GM18868 (cell line): ENCODE measurements around the gene LRRC38.
"Not testable (repeated sequence)": the region's sequence is repeated elsewhere in the genome, so short reads cannot be mapped to it uniquely, and the experiment has no call there.

Experiments
- ATAC-seq: cut with Tn5 transposase; IDR thresholded peaks from one replicate; pipeline ENCODE4 v1.9.1; 2021; ENCODE audit warnings: mild to moderate bottlenecking, moderate library complexity; ENCODE audit not compliant: unreplicated experiment

LRRC38 gene

DNA sequence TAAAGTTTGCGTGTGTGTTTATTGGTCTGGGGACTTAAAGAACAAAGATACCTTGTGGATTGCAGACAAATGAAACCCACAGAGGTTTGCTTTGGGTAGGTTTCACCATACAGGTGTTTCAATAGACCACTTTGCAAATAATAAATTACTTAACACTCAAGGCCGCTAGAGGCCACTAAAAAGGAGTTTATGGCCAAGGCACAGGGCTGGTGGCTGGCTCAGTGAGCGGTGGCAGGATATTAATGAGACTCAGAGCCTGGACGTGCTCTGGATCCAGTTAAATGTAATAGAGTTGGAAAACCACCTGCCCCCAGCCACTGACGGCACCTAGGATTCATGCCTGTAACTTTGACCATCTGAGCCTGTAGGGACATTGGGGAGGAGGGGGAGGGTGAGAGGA, 44.5 kb downstream of the LRRC38 start:
- ATAC-seq = no peak

DNA sequence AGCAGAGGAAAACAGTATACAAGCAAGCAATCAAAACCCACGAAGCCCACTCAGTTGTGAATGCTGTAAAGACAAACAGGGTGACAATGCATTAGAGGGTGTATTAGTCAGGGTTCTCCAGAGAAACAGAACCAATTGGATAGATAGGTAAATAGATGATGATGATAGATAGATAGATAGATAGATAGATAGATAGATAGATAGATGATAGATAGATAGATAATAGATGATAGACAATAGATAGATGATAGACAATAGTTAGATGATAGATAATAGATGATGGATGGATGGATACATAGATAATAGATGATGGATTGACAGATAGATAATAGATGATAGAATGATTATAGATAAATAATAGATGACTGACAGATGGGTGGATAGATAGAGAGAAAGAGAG, 48.3 kb downstream of the LRRC38 start:
- no peak for ATAC-seq

DNA sequence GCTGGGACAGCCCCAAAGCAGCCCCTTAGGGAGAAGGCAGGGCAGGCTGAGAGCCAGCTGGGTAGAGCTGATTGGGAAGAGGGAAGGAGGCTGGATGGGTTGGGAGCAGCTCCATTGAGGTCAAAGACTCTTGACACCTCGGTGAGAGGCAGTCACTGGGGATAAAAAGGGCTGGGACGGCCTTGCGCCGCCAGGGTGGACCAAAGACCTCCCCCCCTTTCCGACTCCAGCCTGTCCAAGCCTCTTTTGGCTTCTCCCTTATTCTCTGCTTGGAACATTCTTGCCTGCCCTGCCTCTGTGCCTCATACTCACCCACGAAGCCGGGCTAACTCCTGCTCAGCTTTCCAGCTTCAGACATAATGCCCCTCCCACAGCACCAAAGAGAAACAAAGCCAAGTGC, 51.1 kb downstream of the LRRC38 start:
- ATAC-seq = no peak

DNA sequence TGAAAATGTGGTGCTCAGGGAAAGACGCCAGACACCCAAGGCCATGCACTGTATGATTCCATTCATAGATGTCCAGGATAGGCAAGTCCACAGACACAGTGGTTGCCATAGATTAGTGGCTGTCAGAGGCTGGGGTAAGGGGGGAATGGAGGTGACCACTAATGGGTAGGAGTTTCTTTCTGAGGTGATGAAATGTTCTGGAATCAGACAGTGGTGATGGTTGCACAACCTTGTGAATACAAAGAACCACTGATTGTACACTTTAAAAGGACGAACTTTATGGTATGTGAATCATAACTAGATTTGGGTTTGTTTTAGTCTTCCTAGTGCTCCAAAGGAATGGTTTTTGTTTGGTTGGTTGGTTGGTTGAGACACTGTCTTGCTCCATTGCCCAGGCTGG, 51.8 kb downstream of the LRRC38 start:
- ATAC-seq = no peak

DNA sequence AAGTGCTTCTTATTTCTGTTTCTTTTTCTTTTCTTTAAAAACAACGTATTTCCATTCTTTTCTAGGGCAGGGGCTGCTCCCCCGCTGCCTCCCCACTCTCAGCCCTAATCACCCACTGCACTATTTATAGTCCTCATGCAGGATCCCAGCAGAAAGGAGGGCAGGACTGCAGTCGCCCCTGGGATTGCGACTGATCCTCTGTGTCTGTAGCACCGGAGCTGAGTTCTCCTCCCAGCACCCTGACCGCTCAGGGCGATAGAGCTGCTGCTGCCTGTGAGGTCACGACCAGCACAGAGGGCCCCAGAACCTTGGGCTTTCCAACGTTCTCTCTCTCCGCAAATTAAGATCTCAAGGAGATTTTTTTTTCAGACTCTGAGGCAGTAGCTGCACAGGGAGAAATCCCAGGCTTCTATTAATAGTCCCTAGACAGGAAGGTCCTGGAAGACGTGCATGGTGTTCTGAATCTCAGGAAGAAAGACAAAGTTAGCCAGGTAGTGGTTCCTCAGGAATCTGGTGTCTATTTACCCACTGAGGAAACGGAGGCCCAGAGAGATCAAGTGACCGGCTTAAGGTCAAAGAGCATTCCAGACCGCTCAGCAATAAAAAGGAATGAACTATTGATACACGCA, 56.8 kb downstream of the LRRC38 start:
- no peak for ATAC-seq

DNA sequence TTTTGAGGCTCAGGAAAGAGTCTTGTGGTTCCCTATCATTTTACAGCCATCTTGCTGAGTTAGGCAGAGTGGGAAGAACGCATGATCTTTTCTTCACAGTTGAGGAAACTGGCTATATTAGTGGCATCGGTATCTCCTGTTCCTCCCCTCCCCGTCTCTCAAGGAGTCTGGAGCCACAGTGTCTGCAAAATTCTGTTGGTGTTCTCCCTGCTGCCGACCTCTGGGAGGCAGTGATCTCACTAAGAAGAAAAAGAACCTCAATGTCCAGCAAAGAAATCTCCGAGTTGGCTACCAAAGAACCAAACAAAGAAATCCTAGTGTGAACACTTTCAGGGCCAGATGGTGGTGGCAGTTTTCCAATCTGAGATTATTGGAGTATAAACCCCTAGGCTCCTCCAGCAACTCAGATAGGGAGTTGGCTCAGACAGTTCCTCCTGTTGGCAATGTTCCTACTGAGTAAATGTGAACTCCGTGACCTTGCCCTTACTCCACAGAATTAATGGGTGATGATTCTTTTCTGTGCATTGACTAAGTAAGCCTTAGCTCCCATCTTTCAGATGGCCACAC, 62.3 kb downstream of the LRRC38 start:
- ATAC-seq = no peak

DNA sequence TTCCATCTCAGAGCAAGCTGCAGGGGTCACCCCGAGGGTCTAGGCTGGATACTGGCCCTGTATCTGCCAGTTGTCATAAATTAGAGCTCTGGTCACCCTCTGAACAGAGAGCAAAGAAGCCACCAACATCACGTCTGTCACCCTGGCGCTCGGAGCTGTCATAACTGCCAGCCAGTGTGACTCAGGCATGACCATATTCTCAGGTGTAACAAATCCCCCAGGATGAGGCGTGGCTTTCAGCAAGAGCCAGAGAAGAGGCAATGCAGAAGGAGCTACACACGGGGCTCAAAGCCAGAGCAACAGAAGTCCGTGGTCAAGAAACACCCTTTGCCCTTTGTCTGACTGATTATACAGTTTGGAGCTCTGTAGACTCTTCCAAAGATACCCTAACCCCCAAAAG, 63.6 kb downstream of the LRRC38 start:
- no peak for ATAC-seq

DNA sequence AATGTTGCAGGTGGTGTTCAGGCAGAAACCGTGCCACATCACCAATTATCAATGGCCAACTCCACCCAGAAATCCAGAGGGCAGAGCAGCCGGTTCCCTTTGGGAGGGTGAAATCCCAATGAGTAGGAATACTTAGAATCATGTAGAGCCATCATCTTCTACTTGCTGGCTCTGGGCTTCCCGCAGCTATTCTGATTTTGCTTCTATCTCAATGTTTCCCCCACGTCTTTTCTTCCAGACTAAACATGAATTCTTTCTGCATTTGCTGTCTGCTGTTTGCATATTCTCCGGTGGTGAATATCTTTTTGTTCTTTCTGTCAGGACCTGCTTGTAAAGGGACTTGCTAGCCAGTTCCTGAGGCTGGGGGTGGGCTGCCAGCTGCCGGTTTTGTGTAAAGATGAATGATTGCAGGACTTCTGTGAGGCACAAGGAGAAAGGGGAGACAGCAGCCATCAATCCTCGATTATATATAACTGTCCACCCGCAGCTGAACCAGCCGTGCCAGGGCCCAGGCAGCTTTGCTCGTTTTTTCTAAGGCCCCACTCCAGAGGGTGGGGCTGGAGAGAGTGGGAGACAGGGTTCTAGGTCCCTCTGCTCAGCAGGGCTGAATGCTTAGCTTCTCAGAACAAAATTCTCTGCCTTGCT, 70.3 kb downstream of the LRRC38 start:
- no peak for ATAC-seq

DNA sequence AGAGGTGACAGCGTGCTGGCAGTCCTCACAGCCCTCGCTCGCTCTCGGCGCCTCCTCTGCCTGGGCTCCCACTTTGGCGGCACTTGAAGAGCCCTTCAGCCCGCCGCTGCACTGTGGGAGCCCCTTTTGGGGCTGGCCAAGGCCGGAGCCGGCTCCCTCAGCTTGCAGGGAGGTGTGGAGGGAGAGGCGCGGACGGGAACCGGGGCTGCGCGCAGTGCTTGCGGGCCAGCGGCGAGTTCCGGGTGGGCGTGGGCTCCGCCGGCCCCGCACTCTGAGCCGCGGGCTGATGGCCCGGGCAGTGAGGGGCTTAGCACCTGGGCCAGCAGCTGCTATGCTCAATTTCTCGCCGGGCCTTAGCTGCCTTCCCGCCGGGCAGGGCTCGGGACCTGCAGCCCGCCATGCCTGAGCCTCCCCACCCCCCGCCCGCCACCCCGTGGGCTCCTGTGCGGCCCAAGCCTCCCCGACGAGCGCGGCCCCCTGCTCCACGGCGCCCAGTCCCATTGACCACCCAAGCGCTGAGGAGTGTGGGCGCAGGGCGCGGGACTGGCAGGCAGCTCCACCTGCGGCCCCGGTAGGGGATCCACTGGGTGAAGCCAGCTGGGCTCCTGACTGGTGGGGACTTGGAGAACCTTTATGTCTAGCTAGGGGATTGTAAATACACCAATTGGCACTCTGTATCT, 74.6 kb downstream of the LRRC38 start:
- ATAC-seq = not testable (repeated sequence)

DNA sequence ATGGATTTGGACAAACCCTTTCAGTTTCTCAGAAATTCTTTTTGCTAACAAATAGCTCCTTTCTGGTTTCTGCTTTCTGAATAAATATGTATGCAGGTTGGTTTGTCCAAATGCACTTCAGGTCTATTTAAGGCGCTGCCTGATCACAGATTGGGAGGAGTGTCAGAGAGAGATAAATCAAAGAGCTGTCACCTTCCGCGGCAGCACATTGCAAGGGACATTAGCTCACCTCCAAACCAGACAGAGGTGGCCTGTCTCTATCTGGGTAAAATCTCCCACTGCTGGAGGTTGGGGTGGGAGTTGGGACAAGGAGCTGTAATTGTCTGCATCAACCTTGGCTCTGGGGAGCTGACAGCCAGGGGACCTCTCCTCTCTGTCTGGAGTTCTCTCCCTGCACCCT, 78.3 kb downstream of the LRRC38 start:
- ATAC-seq = no peak

DNA sequence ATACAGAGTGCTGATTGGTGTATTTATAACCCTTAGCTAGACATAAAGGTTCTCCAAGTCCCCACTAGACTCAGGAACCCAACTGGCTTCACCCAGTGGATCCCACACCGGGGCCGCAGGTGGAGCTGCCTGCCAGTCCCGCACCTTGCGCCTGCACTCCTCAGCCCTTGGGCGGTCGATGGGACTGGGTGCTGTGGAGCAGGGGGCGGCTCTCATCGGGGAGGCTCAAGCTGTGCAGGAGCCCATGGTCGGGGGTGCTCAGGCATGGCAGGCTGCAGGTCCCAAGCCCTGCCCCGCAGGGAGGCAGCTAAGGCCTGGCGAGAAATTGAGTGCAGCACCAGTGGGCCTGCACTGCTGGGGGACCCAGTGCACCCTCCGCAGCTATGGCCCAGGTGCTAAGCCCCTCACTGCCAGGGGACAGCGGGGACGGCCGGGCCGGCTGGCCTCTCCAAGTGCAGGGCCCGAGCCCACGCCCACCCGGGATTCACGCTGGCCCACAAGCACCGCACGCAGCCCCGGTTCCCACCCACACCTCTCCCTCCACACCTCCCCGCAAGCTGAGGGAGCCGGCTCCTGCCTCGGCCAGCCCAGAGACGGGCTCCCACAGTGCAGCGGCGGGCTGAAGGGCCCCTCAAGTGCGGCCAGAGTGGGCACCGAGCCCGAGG, 80.0 kb downstream of the LRRC38 start:
- ATAC-seq = not testable (repeated sequence)

DNA sequence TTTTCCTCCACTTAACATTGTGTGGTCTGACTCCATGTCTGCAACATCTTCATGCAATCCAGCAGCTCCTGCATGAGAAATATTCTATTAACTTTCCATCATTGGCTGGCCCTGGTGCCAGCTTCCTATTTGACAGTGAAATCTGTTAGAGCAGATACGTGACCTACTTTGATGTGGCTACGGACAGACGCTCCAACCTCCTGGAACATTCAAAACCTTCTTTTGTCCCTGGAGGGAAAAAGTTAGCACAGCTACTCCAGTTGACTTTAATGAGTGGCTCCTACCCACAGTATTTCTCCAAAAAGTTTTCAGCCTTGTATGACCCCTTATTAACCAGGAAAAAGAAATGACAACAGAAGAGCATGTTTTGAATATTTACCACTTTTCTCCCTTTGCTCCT, 81.6 kb downstream of the LRRC38 start:
- no peak for ATAC-seq

DNA sequence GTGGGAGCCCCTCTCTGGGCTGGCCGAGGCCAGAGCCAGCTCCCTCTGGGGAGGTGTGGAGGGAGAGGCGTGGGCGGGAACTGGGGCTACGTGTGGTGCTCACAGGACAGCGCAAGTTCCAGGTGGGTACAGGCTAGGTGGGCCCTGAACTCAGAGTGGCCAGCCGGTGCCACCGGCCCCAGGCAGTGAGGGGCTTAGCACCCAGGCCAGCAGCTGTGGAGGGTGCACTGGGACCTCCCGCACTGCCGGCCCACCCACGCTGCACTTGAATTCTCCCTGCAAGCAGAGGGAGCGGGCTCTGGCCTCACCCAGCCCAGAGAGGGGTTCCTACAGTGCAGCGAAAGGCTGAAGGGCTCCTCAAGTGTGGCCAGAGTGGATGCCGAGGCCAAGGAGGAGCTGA, 83.3 kb downstream of the LRRC38 start:
- no peak for ATAC-seq
